ENCODE results near the gene NARS2.
"Not testable (repeated sequence)": the region's sequence is repeated elsewhere in the genome, so short reads cannot be mapped to it uniquely, and the experiment has no call there.

NARS2 gene

GRCh38 chr11:78574386-78575381, at the start of gene NARS2:
NARS2 (minus strand) TSS chr11:78574864; CDS start chr11:78574488, 376 bp downstream.
- Mint-ChIP-seq H3K9me3 (ENCODE audit: low read depth) (no peaks in the 10 kb centered on the region), H3K4me3 (peak within 1 kb of the TSS; percentile 97), H3K4me1 (ENCODE audit: low read depth) (peaks cover 40% of the 10 kb centered on the region), H3K36me3 (peaks cover 9% of the 10 kb centered on the region), H3K27me3 (no peaks in the 10 kb centered on the region), H3K27ac (peak within 1 kb of the TSS; percentile 95)

GRCh38 chr11:78622666-78623065, 48.0 kb upstream of the NARS2 start:
- H3K4me1 Mint-ChIP-seq (ENCODE audit: low read depth) = no peaks in the 10 kb centered on the region
- no peak overlapping the region for H3K27ac Mint-ChIP-seq
- H3K9me3 Mint-ChIP-seq (ENCODE audit: low read depth) = peaks cover 10% of the 10 kb centered on the region
- no peak overlapping the region for H3K4me3 Mint-ChIP-seq
- peaks cover 7% of the 10 kb centered on the region for H3K36me3 Mint-ChIP-seq
- H3K27me3 Mint-ChIP-seq = no peaks in the 10 kb centered on the region

- Mint-ChIP-seq H3K27me3 (peaks cover 1% of the 10 kb centered on the region), H3K4me3 (no peak overlapping the region), H3K9me3 (ENCODE audit: low read depth) (peaks cover 8% of the 10 kb centered on the region), H3K36me3 (peaks cover 7% of the 10 kb centered on the region), H3K27ac (no peak overlapping the region), H3K4me1 (ENCODE audit: low read depth) (no peaks in the 10 kb centered on the region)
Measured at GRCh38 chr11:78620159-78620558, 45.5 kb upstream of the NARS2 start.

GRCh38 chr11:78615724-78616123, 41.1 kb upstream of the NARS2 start:
- H3K36me3 Mint-ChIP-seq = peaks cover 7% of the 10 kb centered on the region
- peaks cover 4% of the 10 kb centered on the region for H3K27me3 Mint-ChIP-seq
- no peak overlapping the region for H3K4me3 Mint-ChIP-seq
- no peak overlapping the region for H3K27ac Mint-ChIP-seq
- peaks cover 8% of the 10 kb centered on the region for H3K9me3 Mint-ChIP-seq (ENCODE audit: low read depth)
- H3K4me1 Mint-ChIP-seq (ENCODE audit: low read depth) = no peaks in the 10 kb centered on the region

DNA sequence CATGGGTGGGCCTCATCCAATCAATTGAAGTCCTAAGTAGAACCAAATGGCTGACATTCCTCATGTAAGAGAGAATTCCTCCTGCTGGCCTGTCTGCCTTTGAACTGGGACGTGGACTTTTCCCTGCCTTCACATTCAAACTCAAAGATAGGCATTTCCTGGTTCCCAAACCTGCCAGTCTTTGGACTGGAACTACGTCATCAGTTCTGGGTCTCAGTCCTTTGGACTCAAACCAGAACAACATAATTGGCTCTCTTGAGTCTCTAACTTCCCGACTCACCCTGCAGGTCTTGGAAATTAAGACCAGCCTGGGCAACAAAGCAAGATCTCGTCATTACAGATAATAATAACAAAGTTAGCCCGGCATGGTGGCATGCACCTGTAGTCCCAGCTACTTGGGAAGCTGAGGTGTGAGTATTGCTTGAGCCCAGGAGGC, 38.7 kb upstream of the NARS2 start:
- H3K36me3 Mint-ChIP-seq = no peaks in the 10 kb centered on the region
- no peaks in the 10 kb centered on the region for H3K4me1 Mint-ChIP-seq (ENCODE audit: low read depth)
- H3K27me3 Mint-ChIP-seq = peaks cover 4% of the 10 kb centered on the region
- no peaks in the 10 kb centered on the region for H3K9me3 Mint-ChIP-seq (ENCODE audit: low read depth)
- H3K27ac Mint-ChIP-seq = no peak overlapping the region
- H3K4me3 Mint-ChIP-seq = no peak overlapping the region

DNA sequence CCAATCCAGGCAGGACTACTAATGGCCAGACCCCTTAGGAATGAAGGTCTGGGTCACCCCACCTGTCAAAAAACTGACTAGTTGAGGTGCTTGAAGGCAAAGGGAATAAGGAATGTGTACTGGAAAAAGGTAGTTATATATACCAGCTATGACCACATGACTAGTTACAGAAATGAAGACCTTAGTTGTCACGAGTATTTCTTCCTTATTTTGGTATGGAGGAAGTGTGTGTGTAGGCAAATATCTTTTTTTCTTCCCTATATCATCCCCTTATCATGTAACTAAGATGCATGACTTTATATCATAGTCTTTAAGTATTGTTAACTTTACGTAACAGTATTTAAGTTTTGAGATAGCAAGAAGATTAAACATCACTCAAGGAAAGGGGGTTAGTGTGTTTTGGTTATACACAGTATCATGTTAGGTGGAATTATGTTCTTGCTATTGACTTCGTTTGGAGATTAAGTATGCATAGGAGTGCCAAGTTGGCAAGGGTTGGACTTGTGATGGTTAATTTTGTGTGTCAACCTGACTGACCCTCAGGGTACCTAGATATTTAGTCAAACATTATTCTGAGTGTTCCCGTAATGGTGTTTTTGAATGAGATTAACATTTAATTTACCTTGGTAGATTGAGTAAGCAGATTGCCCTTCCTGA, 38.2 kb upstream of the NARS2 start:
- H3K9me3 Mint-ChIP-seq (ENCODE audit: low read depth) = no peaks in the 10 kb centered on the region
- H3K27ac Mint-ChIP-seq = no peak overlapping the region
- H3K36me3 Mint-ChIP-seq = no peaks in the 10 kb centered on the region
- H3K4me1 Mint-ChIP-seq (ENCODE audit: low read depth) = no peaks in the 10 kb centered on the region
- peaks cover 4% of the 10 kb centered on the region for H3K27me3 Mint-ChIP-seq
- no peak overlapping the region for H3K4me3 Mint-ChIP-seq

GRCh38 chr11:78609321-78609720, 34.7 kb upstream of the NARS2 start:
- not testable (repeated sequence) for H3K36me3 Mint-ChIP-seq, H3K27me3 Mint-ChIP-seq

GRCh38 chr11:78607696-78608095, 33.0 kb upstream of the NARS2 start:
- no peak overlapping the region for H3K27ac Mint-ChIP-seq

More at GRCh38 chr11:78609321-78609720, 34.7 kb upstream of the NARS2 start:
- H3K9me3 Mint-ChIP-seq (ENCODE audit: low read depth); H3K4me3 Mint-ChIP-seq; H3K27ac Mint-ChIP-seq; H3K4me1 Mint-ChIP-seq (ENCODE audit: low read depth): not testable (repeated sequence)

DNA sequence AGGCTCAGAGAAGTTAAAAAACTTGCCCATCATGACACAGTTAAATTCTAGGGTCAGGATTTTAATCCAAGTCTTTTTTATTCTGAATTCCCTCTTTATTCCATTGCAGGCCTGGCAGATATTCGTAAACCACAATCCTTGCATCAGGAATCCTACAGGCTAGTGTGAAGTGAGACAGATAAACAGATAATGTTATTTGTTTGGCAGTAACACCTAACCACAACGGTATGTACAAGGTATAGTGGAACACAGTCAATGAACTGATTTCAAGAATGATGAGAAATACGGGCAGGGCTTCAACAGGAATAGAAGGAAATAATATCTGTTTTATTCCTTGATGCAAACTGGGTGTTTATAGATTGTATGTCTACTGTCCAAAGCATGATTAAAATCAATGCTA, 32.0 kb upstream of the NARS2 start:
- H3K4me1 Mint-ChIP-seq (ENCODE audit: low read depth) = no peaks in the 10 kb centered on the region
- H3K36me3 Mint-ChIP-seq = no peaks in the 10 kb centered on the region
- no peak overlapping the region for H3K4me3 Mint-ChIP-seq
- H3K27me3 Mint-ChIP-seq = peaks cover 4% of the 10 kb centered on the region
- no peak overlapping the region for H3K27ac Mint-ChIP-seq
- no peaks in the 10 kb centered on the region for H3K9me3 Mint-ChIP-seq (ENCODE audit: low read depth)

More at GRCh38 chr11:78607696-78608095, 33.0 kb upstream of the NARS2 start:
- Mint-ChIP-seq H3K9me3 (ENCODE audit: low read depth) (no peaks in the 10 kb centered on the region), H3K4me1 (ENCODE audit: low read depth) (no peaks in the 10 kb centered on the region), H3K27me3 (peaks cover 2% of the 10 kb centered on the region), H3K36me3 (no peaks in the 10 kb centered on the region), H3K4me3 (no peak overlapping the region)

DNA sequence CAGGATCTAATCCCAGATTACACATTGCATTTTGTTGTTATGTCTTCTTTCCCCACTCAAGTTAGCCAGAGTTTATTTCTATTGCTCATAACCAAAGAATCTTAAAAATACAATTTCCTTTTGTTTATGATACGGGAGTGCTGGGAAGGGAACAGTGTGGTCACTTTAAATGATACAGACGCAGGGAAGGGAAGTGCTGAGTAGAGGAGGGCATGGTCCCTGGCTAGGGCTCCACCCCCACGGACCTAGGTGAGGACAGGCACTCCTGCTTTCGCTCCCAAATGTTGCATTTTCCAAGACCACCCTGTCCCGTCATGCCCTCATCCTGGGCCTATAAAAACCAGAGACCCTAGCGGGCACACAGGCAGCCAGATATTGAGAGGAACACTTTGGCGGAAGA, 30.6 kb upstream of the NARS2 start:
- no peaks in the 10 kb centered on the region for H3K36me3 Mint-ChIP-seq
- no peak overlapping the region for H3K27ac Mint-ChIP-seq
- peaks cover 6% of the 10 kb centered on the region for H3K27me3 Mint-ChIP-seq
- H3K4me3 Mint-ChIP-seq = no peak overlapping the region
- H3K9me3 Mint-ChIP-seq (ENCODE audit: low read depth) = no peaks in the 10 kb centered on the region
- no peaks in the 10 kb centered on the region for H3K4me1 Mint-ChIP-seq (ENCODE audit: low read depth)

DNA sequence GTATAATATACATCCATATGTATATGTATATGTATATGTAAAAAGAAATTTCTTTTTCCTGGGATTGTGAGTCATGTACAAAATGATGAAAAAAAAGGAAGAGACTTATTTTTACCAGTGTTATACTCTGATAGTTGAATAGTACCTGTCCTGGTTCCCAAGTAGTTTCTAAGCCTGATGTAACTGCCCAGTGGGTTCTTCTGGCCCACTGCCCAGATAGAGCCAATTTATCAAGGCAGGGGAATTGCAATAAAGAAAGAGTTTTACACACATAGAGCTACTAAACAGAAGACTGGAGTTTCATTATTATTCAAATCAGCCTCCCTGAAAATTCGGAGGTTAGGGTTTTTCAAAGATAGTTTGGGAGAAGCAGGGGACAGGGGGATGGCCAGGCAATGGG, 29.1 kb upstream of the NARS2 start:
- Mint-ChIP-seq H3K4me3 (no peak overlapping the region), H3K36me3 (no peaks in the 10 kb centered on the region), H3K27ac (no peak overlapping the region), H3K9me3 (ENCODE audit: low read depth) (no peaks in the 10 kb centered on the region), H3K27me3 (peaks cover 6% of the 10 kb centered on the region), H3K4me1 (ENCODE audit: low read depth) (no peaks in the 10 kb centered on the region)

- H3K4me3 Mint-ChIP-seq; H3K36me3 Mint-ChIP-seq; H3K27ac Mint-ChIP-seq; H3K9me3 Mint-ChIP-seq (ENCODE audit: low read depth); H3K4me1 Mint-ChIP-seq (ENCODE audit: low read depth); H3K27me3 Mint-ChIP-seq: not testable (repeated sequence)
Measured at GRCh38 chr11:78602771-78603170, 28.1 kb upstream of the NARS2 start.

GRCh38 chr11:78601066-78601465, 26.4 kb upstream of the NARS2 start:
- not testable (repeated sequence) for H3K27me3 Mint-ChIP-seq

GRCh38 chr11:78597579-78597978, 22.9 kb upstream of the NARS2 start:
- H3K9me3 Mint-ChIP-seq (ENCODE audit: low read depth); H3K4me1 Mint-ChIP-seq (ENCODE audit: low read depth); H3K27me3 Mint-ChIP-seq; H3K27ac Mint-ChIP-seq; H3K36me3 Mint-ChIP-seq; H3K4me3 Mint-ChIP-seq: not testable (repeated sequence)

More at GRCh38 chr11:78601066-78601465, 26.4 kb upstream of the NARS2 start:
- not testable (repeated sequence) for H3K4me1 Mint-ChIP-seq (ENCODE audit: low read depth); H3K27ac Mint-ChIP-seq; H3K36me3 Mint-ChIP-seq; H3K9me3 Mint-ChIP-seq (ENCODE audit: low read depth); H3K4me3 Mint-ChIP-seq

GRCh38 chr11:78595436-78596130, 20.9 kb upstream of the NARS2 start:
- Mint-ChIP-seq H3K36me3 (no peaks in the 10 kb centered on the region), H3K4me3 (no peak overlapping the region), H3K4me1 (ENCODE audit: low read depth) (no peaks in the 10 kb centered on the region), H3K9me3 (ENCODE audit: low read depth) (no peaks in the 10 kb centered on the region), H3K27me3 (peaks cover 2% of the 10 kb centered on the region), H3K27ac (no peak overlapping the region)
